DMS53 treated with DMSO at 0.1 percent for 48 hours (cell line): Measurements from ENCODE around the gene CHAD.
"Not testable (repeated sequence)": the region's sequence is repeated elsewhere in the genome, so short reads cannot be mapped to it uniquely, and the experiment has no call there.

Experiments used
- DNase-seq: peaks from one replicate; lab custom pipeline; 2025; ENCODE audit not compliant: unreplicated experiment; lab: John Stamatoyannopoulos, UW

CHAD gene

GRCh38 chr17:50430821-50431618, 37.7 kb downstream of the CHAD start:
- DNase-seq = no peak

- DNase-seq = no peak
Observed at GRCh38 chr17:50429793-50430192, 38.9 kb downstream of the CHAD start.

- DNase-seq = no peak
Observed at GRCh38 chr17:50428831-50429424, 39.8 kb downstream of the CHAD start.

GRCh38 chr17:50428126-50428525, 40.6 kb downstream of the CHAD start:
- not testable (repeated sequence) for DNase-seq

- peak; percentile 37 for DNase-seq
Observed at GRCh38 chr17:50426814-50427787, 41.6 kb downstream of the CHAD start.

- no peak for DNase-seq
Observed at GRCh38 chr17:50426472-50426782, 42.3 kb downstream of the CHAD start.

- no peak for DNase-seq
Observed at GRCh38 chr17:50425682-50426471, 42.8 kb downstream of the CHAD start, which contains the start of gene ACSF2. TSS of gene ACSF2 (plus strand) at chr17:50426218. CDS start at chr17:50426262, 44 bp downstream.

- DNase-seq = no peak
Observed at GRCh38 chr17:50424996-50425681, 43.5 kb downstream of the CHAD start.

GRCh38 chr17:50424246-50424995, 44.3 kb downstream of the CHAD start:
- DNase-seq = no peak

GRCh38 chr17:50423553-50424159, 45.0 kb downstream of the CHAD start:
- no peak for DNase-seq

GRCh38 chr17:50422738-50423137, 45.9 kb downstream of the CHAD start:
- no peak for DNase-seq

GRCh38 chr17:50421308-50422051, 47.2 kb downstream of the CHAD start:
- no peak for DNase-seq

GRCh38 chr17:50420419-50421112, 48.1 kb downstream of the CHAD start:
- no peak for DNase-seq

GRCh38 chr17:50419577-50419976, 49.1 kb downstream of the CHAD start:
- DNase-seq = not testable (repeated sequence)

- DNase-seq = no peak
Observed at GRCh38 chr17:50414808-50415207, 53.9 kb downstream of the CHAD start.
